ENCODE measurements around the gene MINPP1. TPM values are rescaled to one million over a fixed set of nuclear protein-coding genes. Genes with fewer than 3 reads are reported as not detected.
A peak's percentile ranks its signal among the peaks of the same experiment; 100 is the strongest.
"Not testable (repeated sequence)": the region's sequence is repeated elsewhere in the genome, so short reads cannot be mapped to it uniquely, and the experiment has no call there.

MINPP1 gene
- polyA plus RNA-seq, 4 donors = 11.2 to 45.6 (median 21.4) TPM

- not testable (repeated sequence) for H3K27me3 ChIP-seq (ENCODE audit: control insufficient read depth in 3 of 3, insufficient read depth in 3 of 3, low read length in 3 of 3); H3K4me3 ChIP-seq (ENCODE audit: low read depth in 1 of 3, low read length in 3 of 3); H3K36me3 ChIP-seq (ENCODE audit: control insufficient read depth in 3 of 3, insufficient read depth in 2 of 3, low read depth in 1 of 3, low read length in 3 of 3); FAIRE-seq; H3K9me3 ChIP-seq (ENCODE audit: control insufficient read depth in 2 of 2, insufficient read depth in 1 of 2, low read depth in 1 of 2, low read length in 1 of 2); H3K27ac ChIP-seq (ENCODE audit: low read depth in 1 of 3, low read length in 2 of 3); H3K4me1 ChIP-seq (ENCODE audit: control insufficient read depth in 3 of 3, insufficient read depth in 2 of 3, low read depth in 1 of 3, low read length in 2 of 3); DNase-seq
- 79 to 93% (median 82%) methylated on average over 4 to 5 of the region's 5 CpGs for WGBS, 3 donors
These were observed 9.2 kb upstream of the MINPP1 start for GRCh38 chr10:87495446-87495845.

GRCh38 chr10:87497386-87497785 lies 7.3 kb upstream of the MINPP1 start:
- not testable (repeated sequence) for H3K4me3 ChIP-seq (ENCODE audit: low read depth in 1 of 3, low read length in 3 of 3); H3K27ac ChIP-seq (ENCODE audit: low read depth in 1 of 3, low read length in 2 of 3); H3K4me1 ChIP-seq (ENCODE audit: control insufficient read depth in 3 of 3, insufficient read depth in 2 of 3, low read depth in 1 of 3, low read length in 2 of 3); H3K36me3 ChIP-seq (ENCODE audit: control insufficient read depth in 3 of 3, insufficient read depth in 2 of 3, low read depth in 1 of 3, low read length in 3 of 3); DNase-seq; H3K27me3 ChIP-seq (ENCODE audit: control insufficient read depth in 3 of 3, insufficient read depth in 3 of 3, low read length in 3 of 3); H3K9me3 ChIP-seq (ENCODE audit: control insufficient read depth in 2 of 2, insufficient read depth in 1 of 2, low read depth in 1 of 2, low read length in 1 of 2); FAIRE-seq
- 94 to 96% (median 96%) methylated on average over 2 of the region's 2 CpGs for WGBS, 3 donors

- not testable (repeated sequence) for H3K27me3 ChIP-seq (ENCODE audit: control insufficient read depth in 3 of 3, insufficient read depth in 3 of 3, low read length in 3 of 3); FAIRE-seq; H3K9me3 ChIP-seq (ENCODE audit: control insufficient read depth in 2 of 2, insufficient read depth in 1 of 2, low read depth in 1 of 2, low read length in 1 of 2); H3K4me1 ChIP-seq (ENCODE audit: control insufficient read depth in 3 of 3, insufficient read depth in 2 of 3, low read depth in 1 of 3, low read length in 2 of 3); DNase-seq; H3K36me3 ChIP-seq (ENCODE audit: control insufficient read depth in 3 of 3, insufficient read depth in 2 of 3, low read depth in 1 of 3, low read length in 3 of 3); H3K27ac ChIP-seq (ENCODE audit: low read depth in 1 of 3, low read length in 2 of 3); H3K4me3 ChIP-seq (ENCODE audit: low read depth in 1 of 3, low read length in 3 of 3)
- WGBS, 3 donors = 67 to 100% (median 82%) methylated on average over 1 of the region's 4 CpGs
These were observed 6.4 kb upstream of the MINPP1 start for GRCh38 chr10:87498106-87498789.

GRCh38 chr10:87500646-87501048 lies 4.0 kb upstream of the MINPP1 start:
- Histone ChIP-seq H3K9me3 (ENCODE audit: control insufficient read depth in 2 of 2, insufficient read depth in 1 of 2, low read depth in 1 of 2, low read length in 1 of 2) (no peaks in the 10 kb centered on the region), H3K27ac (ENCODE audit: low read depth in 1 of 3, low read length in 2 of 3) (peak overlapping the region in 2 of 3 donors; percentile 33 to 53), H3K27me3 (ENCODE audit: control insufficient read depth in 3 of 3, insufficient read depth in 3 of 3, low read length in 3 of 3) (no peaks in the 10 kb centered on the region), H3K4me1 (ENCODE audit: control insufficient read depth in 3 of 3, insufficient read depth in 2 of 3, low read depth in 1 of 3, low read length in 2 of 3) (peaks cover 0 to 10% (median 3%) of the 10 kb centered on the region in 3 donors), H3K4me3 (ENCODE audit: low read depth in 1 of 3, low read length in 3 of 3) (no peak overlapping the region), H3K36me3 (ENCODE audit: control insufficient read depth in 3 of 3, insufficient read depth in 2 of 3, low read depth in 1 of 3, low read length in 3 of 3) (no peaks in the 10 kb centered on the region)
- 4 to 38% (median 31%) methylated on average over 3 of the region's 3 CpGs for WGBS, 3 donors
- FAIRE-seq (no peak), DNase-seq (peak; percentile 78 to 86)

- Histone ChIP-seq H3K9me3 (ENCODE audit: control insufficient read depth in 2 of 2, insufficient read depth in 1 of 2, low read depth in 1 of 2, low read length in 1 of 2) (no peaks in the 10 kb centered on the region), H3K27ac (ENCODE audit: low read depth in 1 of 3, low read length in 2 of 3) (no peak overlapping the region), H3K27me3 (ENCODE audit: control insufficient read depth in 3 of 3, insufficient read depth in 3 of 3, low read length in 3 of 3) (no peaks in the 10 kb centered on the region), H3K36me3 (ENCODE audit: control insufficient read depth in 3 of 3, insufficient read depth in 2 of 3, low read depth in 1 of 3, low read length in 3 of 3) (no peaks in the 10 kb centered on the region), H3K4me3 (ENCODE audit: low read depth in 1 of 3, low read length in 3 of 3) (no peak overlapping the region), H3K4me1 (ENCODE audit: control insufficient read depth in 3 of 3, insufficient read depth in 2 of 3, low read depth in 1 of 3, low read length in 2 of 3) (peaks cover 0 to 10% (median 3%) of the 10 kb centered on the region in 3 donors)
- DNase-seq = no peak
- WGBS, 3 donors = 73 to 88% (median 79%) methylated on average over 8 of the region's 8 CpGs
- FAIRE-seq = no peak
These were observed 1.3 kb upstream of the MINPP1 start for GRCh38 chr10:87503401-87503800.

GRCh38 chr10:87503886-87504285 lies 807 bp upstream of the MINPP1 start:
- H3K4me3 ChIP-seq (ENCODE audit: low read depth in 1 of 3, low read length in 3 of 3) = peak overlapping the region in 1 of 3 donors; percentile 95
- FAIRE-seq = no peak
- WGBS, 3 donors = 18 to 58% (median 45%) methylated on average over 6 of the region's 6 CpGs

GRCh38 chr10:87504307-87504639 lies 420 bp upstream of the MINPP1 start:
- no peak for FAIRE-seq
- WGBS, 3 donors = 3 to 5% (median 4%) methylated on average over 10 of the region's 10 CpGs
- no peaks in the 10 kb centered on the region for H3K36me3 ChIP-seq (ENCODE audit: control insufficient read depth in 3 of 3, insufficient read depth in 2 of 3, low read depth in 1 of 3, low read length in 3 of 3)

More at GRCh38 chr10:87503886-87504285, 807 bp upstream of the MINPP1 start:
- Histone ChIP-seq H3K27me3 (ENCODE audit: control insufficient read depth in 3 of 3, insufficient read depth in 3 of 3, low read length in 3 of 3) (no peaks in the 10 kb centered on the region), H3K36me3 (ENCODE audit: control insufficient read depth in 3 of 3, insufficient read depth in 2 of 3, low read depth in 1 of 3, low read length in 3 of 3) (no peaks in the 10 kb centered on the region), H3K9me3 (ENCODE audit: control insufficient read depth in 2 of 2, insufficient read depth in 1 of 2, low read depth in 1 of 2, low read length in 1 of 2) (no peaks in the 10 kb centered on the region), H3K27ac (ENCODE audit: low read depth in 1 of 3, low read length in 2 of 3) (peak overlapping the region in 2 of 3 donors; percentile 90), H3K4me1 (ENCODE audit: control insufficient read depth in 3 of 3, insufficient read depth in 2 of 3, low read depth in 1 of 3, low read length in 2 of 3) (peaks cover 0 to 10% (median 3%) of the 10 kb centered on the region in 3 donors)
- peak in 1 of 2 donors; percentile 12 for DNase-seq

GRCh38 chr10:87505366-87506111 lies 846 bp downstream of the MINPP1 start:
- Histone ChIP-seq H3K27me3 (ENCODE audit: control insufficient read depth in 3 of 3, insufficient read depth in 3 of 3, low read length in 3 of 3) (no peaks in the 10 kb centered on the region), H3K27ac (ENCODE audit: low read depth in 1 of 3, low read length in 2 of 3) (peak overlapping the region; percentile 56 to 90 (median 90)), H3K36me3 (ENCODE audit: control insufficient read depth in 3 of 3, insufficient read depth in 2 of 3, low read depth in 1 of 3, low read length in 3 of 3) (peaks cover 0 to 2% (median 0%) of the 10 kb centered on the region in 3 donors), H3K9me3 (ENCODE audit: control insufficient read depth in 2 of 2, insufficient read depth in 1 of 2, low read depth in 1 of 2, low read length in 1 of 2) (no peaks in the 10 kb centered on the region), H3K4me3 (ENCODE audit: low read depth in 1 of 3, low read length in 3 of 3) (peak overlapping the region; percentile 87 to 95 (median 90)), H3K4me1 (ENCODE audit: control insufficient read depth in 3 of 3, insufficient read depth in 2 of 3, low read depth in 1 of 3, low read length in 2 of 3) (peaks cover 0 to 7% (median 3%) of the 10 kb centered on the region in 3 donors)
- FAIRE-seq (no peak), DNase-seq (peak; percentile 66 to 80)
- 0 to 2% (median 1%) methylated on average over 24 to 41 of the region's 41 CpGs for whole genome bisulfite sequencing, 3 donors

More at GRCh38 chr10:87504307-87504639, 420 bp upstream of the MINPP1 start:
- DNase-seq = no peak
- Histone ChIP-seq H3K4me1 (ENCODE audit: control insufficient read depth in 3 of 3, insufficient read depth in 2 of 3, low read depth in 1 of 3, low read length in 2 of 3) (peaks cover 0 to 10% (median 3%) of the 10 kb centered on the region in 3 donors), H3K27ac (ENCODE audit: low read depth in 1 of 3, low read length in 2 of 3) (peak overlapping the region; percentile 56 to 90 (median 90)), H3K9me3 (ENCODE audit: control insufficient read depth in 2 of 2, insufficient read depth in 1 of 2, low read depth in 1 of 2, low read length in 1 of 2) (no peaks in the 10 kb centered on the region), H3K4me3 (ENCODE audit: low read depth in 1 of 3, low read length in 3 of 3) (peak overlapping the region; percentile 87 to 95 (median 90)), H3K27me3 (ENCODE audit: control insufficient read depth in 3 of 3, insufficient read depth in 3 of 3, low read length in 3 of 3) (no peaks in the 10 kb centered on the region)
